GM23338 (cell line): ENCODE results near the gene SLC23A2.

Experiments
- CREB1 ChIP-seq: fragments of 250-450 bp; sonication (Bioruptor Pico); IDR thresholded peaks from 2 replicates; pipeline ENCODE4 v1.5.0; 2020; ENCODE audit warnings: low read depth, mild to moderate bottlenecking, moderate library complexity
- EZH2 ChIP-seq: fragments of 200-600 bp; sonication (generic); IDR thresholded peaks from one replicate; pipeline ENCODE4 v1.8.0; 2017; ENCODE audit warnings: antibody characterized with exemption, mild to moderate bottlenecking, low read depth; ENCODE audit not compliant: unreplicated experiment
- EZH2phosphoT487 ChIP-seq: fragments of 200-600 bp; sonication (generic); IDR thresholded peaks from one replicate; pipeline ENCODE4 v1.8.1; 2018; ENCODE audit warnings: antibody characterized with exemption; ENCODE audit not compliant: unreplicated experiment
- POLR2AphosphoS5 ChIP-seq: IDR thresholded peaks from 2 replicates; pipeline ENCODE4 v1.6.1; 2016; ENCODE audit warnings: antibody characterized with exemption, low read depth
- ZNF114 ChIP-seq: fragments of 250-450 bp; sonication (Bioruptor Pico); IDR thresholded peaks from 2 replicates; pipeline ENCODE4 v1.5.0; 2020; ENCODE audit warnings: mild to moderate bottlenecking, moderate library complexity
- TF ChIP-seq, protein P1 (sequence below), 2 experiments: fragments of 200-600 bp in 1 of 2; sonication (generic) in 1 of 2; conservative IDR thresholded peaks; 2 replicates each; pipeline versions ENCODE4 v1.5.1 to v1.6.1; 2016 to 2017; ENCODE audit warnings: antibody characterized with exemption in 2 of 2, low read depth in 2 of 2, mild to moderate bottlenecking in 2 of 2, moderate library complexity in 1 of 2
- TF ChIP-seq, protein P2 (sequence below): IDR thresholded peaks from one replicate; pipeline ENCODE4 v1.6.1; 2018; ENCODE audit warnings: antibody characterized with exemption; ENCODE audit not compliant: unreplicated experiment

DNA sequence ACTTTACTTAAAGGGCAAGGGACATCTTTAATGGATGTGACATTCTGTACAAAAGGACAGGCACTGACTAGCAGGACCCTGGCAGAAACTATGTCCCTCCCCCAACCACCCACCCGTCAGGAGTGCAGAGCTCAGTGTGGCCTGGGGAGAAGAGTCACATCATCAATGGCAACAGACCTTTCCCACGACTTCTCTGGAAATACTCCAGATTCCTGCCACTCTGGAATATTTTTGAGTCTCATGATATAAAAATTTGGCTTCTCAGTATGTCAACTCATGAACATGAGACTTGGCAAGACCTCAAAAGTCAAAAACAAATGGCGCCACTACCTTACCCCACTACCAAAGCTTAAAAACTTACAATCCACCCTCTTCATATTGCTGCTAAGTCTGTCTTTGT lies 118.3 kb downstream of the SLC23A2 start:
- TF ChIP-seq EZH2phosphoT487 (no peak), CREB1 (CRISPR knock-in tag) (no peak), EZH2 (no peak), POLR2AphosphoS5 (no peak), ZNF114 (no peak)
- TF ChIP-seq, protein P1, sequence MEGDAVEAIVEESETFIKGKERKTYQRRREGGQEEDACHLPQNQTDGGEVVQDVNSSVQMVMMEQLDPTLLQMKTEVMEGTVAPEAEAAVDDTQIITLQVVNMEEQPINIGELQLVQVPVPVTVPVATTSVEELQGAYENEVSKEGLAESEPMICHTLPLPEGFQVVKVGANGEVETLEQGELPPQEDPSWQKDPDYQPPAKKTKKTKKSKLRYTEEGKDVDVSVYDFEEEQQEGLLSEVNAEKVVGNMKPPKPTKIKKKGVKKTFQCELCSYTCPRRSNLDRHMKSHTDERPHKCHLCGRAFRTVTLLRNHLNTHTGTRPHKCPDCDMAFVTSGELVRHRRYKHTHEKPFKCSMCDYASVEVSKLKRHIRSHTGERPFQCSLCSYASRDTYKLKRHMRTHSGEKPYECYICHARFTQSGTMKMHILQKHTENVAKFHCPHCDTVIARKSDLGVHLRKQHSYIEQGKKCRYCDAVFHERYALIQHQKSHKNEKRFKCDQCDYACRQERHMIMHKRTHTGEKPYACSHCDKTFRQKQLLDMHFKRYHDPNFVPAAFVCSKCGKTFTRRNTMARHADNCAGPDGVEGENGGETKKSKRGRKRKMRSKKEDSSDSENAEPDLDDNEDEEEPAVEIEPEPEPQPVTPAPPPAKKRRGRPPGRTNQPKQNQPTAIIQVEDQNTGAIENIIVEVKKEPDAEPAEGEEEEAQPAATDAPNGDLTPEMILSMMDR (conservative IDR thresholded peaks at IDR 0.05; ENCODE audit: low read depth in 2 of 2), result no peak
- TF ChIP-seq, protein P2, sequence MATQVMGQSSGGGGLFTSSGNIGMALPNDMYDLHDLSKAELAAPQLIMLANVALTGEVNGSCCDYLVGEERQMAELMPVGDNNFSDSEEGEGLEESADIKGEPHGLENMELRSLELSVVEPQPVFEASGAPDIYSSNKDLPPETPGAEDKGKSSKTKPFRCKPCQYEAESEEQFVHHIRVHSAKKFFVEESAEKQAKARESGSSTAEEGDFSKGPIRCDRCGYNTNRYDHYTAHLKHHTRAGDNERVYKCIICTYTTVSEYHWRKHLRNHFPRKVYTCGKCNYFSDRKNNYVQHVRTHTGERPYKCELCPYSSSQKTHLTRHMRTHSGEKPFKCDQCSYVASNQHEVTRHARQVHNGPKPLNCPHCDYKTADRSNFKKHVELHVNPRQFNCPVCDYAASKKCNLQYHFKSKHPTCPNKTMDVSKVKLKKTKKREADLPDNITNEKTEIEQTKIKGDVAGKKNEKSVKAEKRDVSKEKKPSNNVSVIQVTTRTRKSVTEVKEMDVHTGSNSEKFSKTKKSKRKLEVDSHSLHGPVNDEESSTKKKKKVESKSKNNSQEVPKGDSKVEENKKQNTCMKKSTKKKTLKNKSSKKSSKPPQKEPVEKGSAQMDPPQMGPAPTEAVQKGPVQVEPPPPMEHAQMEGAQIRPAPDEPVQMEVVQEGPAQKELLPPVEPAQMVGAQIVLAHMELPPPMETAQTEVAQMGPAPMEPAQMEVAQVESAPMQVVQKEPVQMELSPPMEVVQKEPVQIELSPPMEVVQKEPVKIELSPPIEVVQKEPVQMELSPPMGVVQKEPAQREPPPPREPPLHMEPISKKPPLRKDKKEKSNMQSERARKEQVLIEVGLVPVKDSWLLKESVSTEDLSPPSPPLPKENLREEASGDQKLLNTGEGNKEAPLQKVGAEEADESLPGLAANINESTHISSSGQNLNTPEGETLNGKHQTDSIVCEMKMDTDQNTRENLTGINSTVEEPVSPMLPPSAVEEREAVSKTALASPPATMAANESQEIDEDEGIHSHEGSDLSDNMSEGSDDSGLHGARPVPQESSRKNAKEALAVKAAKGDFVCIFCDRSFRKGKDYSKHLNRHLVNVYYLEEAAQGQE, result no peak
